Neural crest cell (in vitro differentiated cells): Measurements from ENCODE around the gene TCERG1L. TPM values are rescaled to one million over a fixed set of nuclear protein-coding genes. Genes with fewer than 3 reads are reported as not detected.

Source experiments
- DNase-seq: peaks from one replicate; pipeline ENCODE4 v3.0.0; 2021; ENCODE audit warnings: low read depth, mixed read lengths, low spot score
- H3K27ac Mint-ChIP-seq: one replicate; pipeline ENCODE4 v1.8.0; 2021; ENCODE audit warnings: mild to moderate bottlenecking, mixed read lengths; ENCODE audit not compliant: unreplicated experiment
- H3K27me3 Mint-ChIP-seq: 2 replicates; pipeline ENCODE4 v1.8.0; 2021; ENCODE audit warnings: low read depth, mild to moderate bottlenecking, mixed read lengths
- H3K36me3 Mint-ChIP-seq: 2 replicates; pipeline ENCODE4 v1.8.0; 2021; ENCODE audit warnings: low read depth, mild to moderate bottlenecking, mixed read lengths
- H3K4me1 Mint-ChIP-seq: 2 replicates; pipeline ENCODE4 v1.8.0; 2021; ENCODE audit warnings: mixed read lengths
- H3K4me3 Mint-ChIP-seq: one replicate; pipeline ENCODE4 v1.8.0; 2021; ENCODE audit warnings: mild to moderate bottlenecking, mixed read lengths
- H3K9me3 Mint-ChIP-seq: 2 replicates; pipeline ENCODE4 v1.8.0; 2021; ENCODE audit warnings: mixed read lengths
- total RNA-seq: library from RNA; stranded (reverse); gene quantifications from 2 replicates; pipeline ENCODE4 v1.2.1, GENCODE V29; 2021
- TF ChIP-seq, protein P1 (sequence below): fragments of 200-600 bp; sonication (generic); conservative IDR thresholded peaks from 2 replicates; pipeline ENCODE4 v1.5.0; 2021; ENCODE audit warnings: antibody characterized with exemption, mild to moderate bottlenecking

The TCERG1L gene
- total RNA-seq, 1 donor from 2014 or later, result 0.96 TPM

DNA sequence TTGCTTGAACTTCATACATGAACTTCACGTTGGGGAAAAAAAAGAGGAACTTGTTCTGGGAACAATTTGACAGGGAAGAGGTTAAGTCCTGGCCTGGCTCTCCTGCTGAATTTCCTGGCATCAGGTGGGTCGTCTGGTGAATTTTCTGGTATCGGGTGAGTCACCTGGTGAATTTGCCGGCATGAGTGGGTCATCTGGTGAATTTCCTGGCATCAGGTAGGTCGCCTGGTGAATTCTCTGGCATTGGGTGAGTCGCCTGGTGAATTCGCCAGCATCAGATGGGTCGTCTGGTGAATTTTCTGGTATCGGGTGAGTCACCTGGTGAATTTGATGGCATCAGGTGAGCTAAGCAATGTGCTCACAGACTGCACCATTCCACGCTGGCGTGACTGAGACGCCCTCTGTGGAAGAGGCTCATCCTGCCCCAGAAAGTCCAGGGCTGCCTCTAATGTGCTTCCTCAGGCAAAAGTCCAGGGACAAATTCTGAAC lies 255.4 kb downstream of the TCERG1L start:
- Mint-ChIP-seq H3K4me3 (no peak overlapping the region), H3K4me1 (no peaks in the 10 kb centered on the region), H3K9me3 (no peaks in the 10 kb centered on the region), H3K36me3 (no peaks in the 10 kb centered on the region), H3K27ac (no peak overlapping the region), H3K27me3 (peaks cover 8% of the 10 kb centered on the region)
- no peak for DNase-seq
- TF ChIP-seq, protein P1, sequence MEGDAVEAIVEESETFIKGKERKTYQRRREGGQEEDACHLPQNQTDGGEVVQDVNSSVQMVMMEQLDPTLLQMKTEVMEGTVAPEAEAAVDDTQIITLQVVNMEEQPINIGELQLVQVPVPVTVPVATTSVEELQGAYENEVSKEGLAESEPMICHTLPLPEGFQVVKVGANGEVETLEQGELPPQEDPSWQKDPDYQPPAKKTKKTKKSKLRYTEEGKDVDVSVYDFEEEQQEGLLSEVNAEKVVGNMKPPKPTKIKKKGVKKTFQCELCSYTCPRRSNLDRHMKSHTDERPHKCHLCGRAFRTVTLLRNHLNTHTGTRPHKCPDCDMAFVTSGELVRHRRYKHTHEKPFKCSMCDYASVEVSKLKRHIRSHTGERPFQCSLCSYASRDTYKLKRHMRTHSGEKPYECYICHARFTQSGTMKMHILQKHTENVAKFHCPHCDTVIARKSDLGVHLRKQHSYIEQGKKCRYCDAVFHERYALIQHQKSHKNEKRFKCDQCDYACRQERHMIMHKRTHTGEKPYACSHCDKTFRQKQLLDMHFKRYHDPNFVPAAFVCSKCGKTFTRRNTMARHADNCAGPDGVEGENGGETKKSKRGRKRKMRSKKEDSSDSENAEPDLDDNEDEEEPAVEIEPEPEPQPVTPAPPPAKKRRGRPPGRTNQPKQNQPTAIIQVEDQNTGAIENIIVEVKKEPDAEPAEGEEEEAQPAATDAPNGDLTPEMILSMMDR, result no peak

DNA sequence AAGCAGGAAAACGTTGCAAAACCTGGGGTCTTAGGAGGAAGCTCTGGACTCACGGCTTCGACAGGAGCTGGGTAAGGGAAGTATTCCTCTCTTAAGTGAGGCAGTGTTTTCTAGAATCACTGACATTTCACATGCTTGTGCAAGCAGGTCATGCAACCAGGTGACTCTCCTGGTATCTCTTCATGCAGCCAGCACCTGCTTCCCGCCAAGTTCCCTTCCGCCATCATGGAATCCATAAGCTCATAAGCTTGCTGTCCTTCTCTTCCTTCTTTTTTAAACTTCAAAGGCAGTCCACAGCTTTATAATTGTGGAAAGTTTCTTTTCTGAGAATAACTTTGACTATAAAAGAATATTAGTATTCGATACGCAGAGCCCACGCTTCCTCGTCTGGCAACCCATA lies 256.1 kb downstream of the TCERG1L start:
- no peak for DNase-seq
- Mint-ChIP-seq H3K27ac (no peak overlapping the region), H3K27me3 (peaks cover 12% of the 10 kb centered on the region), H3K4me3 (no peak overlapping the region), H3K9me3 (peaks cover 2% of the 10 kb centered on the region), H3K4me1 (no peaks in the 10 kb centered on the region), H3K36me3 (no peaks in the 10 kb centered on the region)
- TF ChIP-seq, protein P1, result no peak

GRCh38 chr10:131053192-131053591 lies 258.3 kb downstream of the TCERG1L start:
- no peak overlapping the region for H3K27ac Mint-ChIP-seq
- TF ChIP-seq, protein P1, result no peak
- no peak overlapping the region for H3K4me3 Mint-ChIP-seq
- H3K36me3 Mint-ChIP-seq, result no peaks in the 10 kb centered on the region
- H3K4me1 Mint-ChIP-seq, result peaks cover 12% of the 10 kb centered on the region
- H3K27me3 Mint-ChIP-seq, result peaks cover 24% of the 10 kb centered on the region
- no peak for DNase-seq
- H3K9me3 Mint-ChIP-seq, result peaks cover 3% of the 10 kb centered on the region

GRCh38 chr10:131050162-131050766 lies 261.3 kb downstream of the TCERG1L start:
- TF ChIP-seq, protein P1, result no peak
- Mint-ChIP-seq H3K27ac (no peak overlapping the region), H3K4me1 (peaks cover 12% of the 10 kb centered on the region), H3K27me3 (peaks cover 39% of the 10 kb centered on the region), H3K9me3 (peaks cover 3% of the 10 kb centered on the region), H3K4me3 (no peak overlapping the region), H3K36me3 (no peaks in the 10 kb centered on the region)
- DNase-seq, result no peak

DNA sequence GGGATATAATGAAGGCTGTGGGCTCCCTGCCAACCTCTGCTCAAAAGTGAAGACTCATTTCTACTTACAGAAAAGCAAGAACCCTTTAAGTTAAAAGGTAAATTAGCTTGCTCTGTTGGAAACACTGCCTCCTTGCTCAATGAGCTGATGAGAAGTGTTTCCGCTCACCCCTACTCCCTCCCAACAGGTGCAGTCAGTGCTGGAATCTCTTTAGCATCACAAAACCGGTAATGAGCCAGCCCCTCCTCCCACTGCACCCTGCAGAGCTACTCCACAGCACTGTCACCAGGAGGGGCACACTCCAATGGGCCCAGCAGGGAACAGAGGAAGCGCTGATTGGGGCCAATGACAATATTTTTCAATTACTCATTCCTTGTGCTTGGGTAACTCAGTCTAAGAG lies 262.5 kb downstream of the TCERG1L start:
- H3K27me3 Mint-ChIP-seq, result peaks cover 46% of the 10 kb centered on the region
- H3K27ac Mint-ChIP-seq, result no peak overlapping the region
- peaks cover 12% of the 10 kb centered on the region for H3K4me1 Mint-ChIP-seq
- H3K9me3 Mint-ChIP-seq, result peaks cover 7% of the 10 kb centered on the region
- TF ChIP-seq, protein P1, result no peak
- no peaks in the 10 kb centered on the region for H3K36me3 Mint-ChIP-seq
- no peak overlapping the region for H3K4me3 Mint-ChIP-seq
- no peak for DNase-seq
